Activated naive CD4-positive, alpha-beta T cell treated with anti-CD3 and anti-CD28 coated beads, Interleukin-2, amount 50 U/mL, for 72 hours (primary cell): ENCODE results near the gene MYB. TPM values are rescaled to one million over a fixed set of nuclear protein-coding genes. Genes with fewer than 3 reads are reported as not detected.

Experiments used
- ATAC-seq, 2 donors: fragments of 150-1000 bp; cut with Tn5 transposase; 2 replicates each; pipeline ENCODE4 v1.10.0; 2021; ENCODE audit warnings: mild to moderate bottlenecking in 2 of 2, moderate library complexity in 2 of 2
- DNase-seq, 2 donors: peaks; one replicate each; pipeline ENCODE4 v3.0.0; 2021 to 2022; ENCODE audit warnings: low spot score in 2 of 2
- H3K27ac Mint-ChIP-seq, 2 donors: one replicate each; pipeline ENCODE4 v1.8.0; 2022; ENCODE audit warnings: mild to moderate bottlenecking in 2 of 2, mixed read lengths in 2 of 2
- H3K36me3 Mint-ChIP-seq, 2 donors: one replicate each; pipeline ENCODE4 v1.8.0; 2022; ENCODE audit warnings: mixed read lengths in 2 of 2
- H3K9me3 Mint-ChIP-seq, 2 donors: one replicate each; pipeline ENCODE4 v1.8.0; 2022; ENCODE audit warnings: mixed read lengths in 2 of 2
- total RNA-seq, 2 donors: library from RNA; stranded (reverse); gene quantifications; one replicate each; pipeline ENCODE4 v1.2.3, GENCODE V29; 2022

Gene MYB
- total RNA-seq, 2 donors from 2014 or later, result 23.8 to 54.9 TPM

- Mint-ChIP-seq H3K9me3 (peaks cover 0 to 6% of the 10 kb centered on the region in 2 donors), H3K27ac (no peak overlapping the region), H3K36me3 (peaks cover 10 to 16% of the 10 kb centered on the region in 2 donors)
- DNase-seq (no peak), ATAC-seq (peak in 1 of 2 donors; percentile 25)
Observed at GRCh38 chr6:135222623-135223022, 41.5 kb downstream of the MYB start.

- ATAC-seq (peak in 1 of 2 donors; percentile 43), DNase-seq (no peak)
- H3K9me3 Mint-ChIP-seq, result peaks cover 0 to 6% of the 10 kb centered on the region in 2 donors
- H3K36me3 Mint-ChIP-seq, result peaks cover 2 to 11% of the 10 kb centered on the region in 2 donors
- H3K27ac Mint-ChIP-seq, result peak overlapping the region; percentile 58 to 86
Observed at GRCh38 chr6:135224037-135224647, 43.0 kb downstream of the MYB start.

- H3K9me3 Mint-ChIP-seq, result peaks cover 0 to 6% of the 10 kb centered on the region in 2 donors
- no peak overlapping the region for H3K27ac Mint-ChIP-seq
- ATAC-seq (no peak), DNase-seq (no peak)
- peaks cover 0 to 9% of the 10 kb centered on the region in 2 donors for H3K36me3 Mint-ChIP-seq
Observed at GRCh38 chr6:135225911-135226310, 44.8 kb downstream of the MYB start.

GRCh38 chr6:135226537-135226936 lies 45.4 kb downstream of the MYB start:
- DNase-seq (no peak), ATAC-seq (peak in 1 of 2 donors; percentile 13)
- Mint-ChIP-seq H3K36me3 (peaks cover 0 to 9% of the 10 kb centered on the region in 2 donors), H3K27ac (no peak overlapping the region), H3K9me3 (peaks cover 0 to 6% of the 10 kb centered on the region in 2 donors)

GRCh38 chr6:135227349-135227748 lies 46.2 kb downstream of the MYB start:
- Mint-ChIP-seq H3K27ac (no peak overlapping the region), H3K36me3 (peaks cover 0 to 9% of the 10 kb centered on the region in 2 donors), H3K9me3 (peaks cover 0 to 6% of the 10 kb centered on the region in 2 donors)
- ATAC-seq, result no peak
- no peak for DNase-seq

- peaks cover 0 to 9% of the 10 kb centered on the region in 2 donors for H3K36me3 Mint-ChIP-seq
- peaks cover 0 to 6% of the 10 kb centered on the region in 2 donors for H3K9me3 Mint-ChIP-seq
- no peak overlapping the region for H3K27ac Mint-ChIP-seq
- ATAC-seq, result no peak
- no peak for DNase-seq
Observed at GRCh38 chr6:135227758-135228157, 46.6 kb downstream of the MYB start.

GRCh38 chr6:135228486-135228885 lies 47.4 kb downstream of the MYB start:
- ATAC-seq (no peak), DNase-seq (no peak)
- H3K36me3 Mint-ChIP-seq, result peaks cover 0 to 6% of the 10 kb centered on the region in 2 donors
- no peak overlapping the region for H3K27ac Mint-ChIP-seq
- H3K9me3 Mint-ChIP-seq, result peaks cover 0 to 3% of the 10 kb centered on the region in 2 donors

- H3K9me3 Mint-ChIP-seq, result no peaks in the 10 kb centered on the region
- no peak for ATAC-seq
- no peak overlapping the region for H3K27ac Mint-ChIP-seq
- no peaks in the 10 kb centered on the region for H3K36me3 Mint-ChIP-seq
- DNase-seq, result no peak
Observed at GRCh38 chr6:135229996-135230395, 48.9 kb downstream of the MYB start.

- ATAC-seq, result no peak
Observed at GRCh38 chr6:135230711-135231468, 49.8 kb downstream of the MYB start.

GRCh38 chr6:135231469-135231844 lies 50.3 kb downstream of the MYB start:
- Mint-ChIP-seq H3K9me3 (no peaks in the 10 kb centered on the region), H3K36me3 (no peaks in the 10 kb centered on the region), H3K27ac (peak overlapping the region; percentile 44 to 53)
- peak; percentile 84 to 88 for ATAC-seq
- peak in 1 of 2 donors; percentile 26 for DNase-seq

More at GRCh38 chr6:135230711-135231468, 49.8 kb downstream of the MYB start:
- H3K27ac Mint-ChIP-seq, result peak overlapping the region; percentile 44 to 53
- H3K36me3 Mint-ChIP-seq, result no peaks in the 10 kb centered on the region
- H3K9me3 Mint-ChIP-seq, result no peaks in the 10 kb centered on the region
- DNase-seq, result no peak

GRCh38 chr6:135233686-135234491 lies 52.8 kb downstream of the MYB start:
- Mint-ChIP-seq H3K27ac (no peak overlapping the region), H3K9me3 (no peaks in the 10 kb centered on the region), H3K36me3 (no peaks in the 10 kb centered on the region)
- ATAC-seq, result peak in 1 of 2 donors; percentile 38
- no peak for DNase-seq

- Mint-ChIP-seq H3K27ac (no peak overlapping the region), H3K9me3 (no peaks in the 10 kb centered on the region), H3K36me3 (no peaks in the 10 kb centered on the region)
- DNase-seq (no peak), ATAC-seq (no peak)
Observed at GRCh38 chr6:135234492-135234780, 53.3 kb downstream of the MYB start.

- H3K27ac Mint-ChIP-seq, result no peak overlapping the region
- H3K9me3 Mint-ChIP-seq, result no peaks in the 10 kb centered on the region
- no peak for DNase-seq
- no peaks in the 10 kb centered on the region for H3K36me3 Mint-ChIP-seq
- ATAC-seq, result no peak
Observed at GRCh38 chr6:135235716-135236115, 54.6 kb downstream of the MYB start.

GRCh38 chr6:135236319-135236718 lies 55.2 kb downstream of the MYB start:
- ATAC-seq (no peak), DNase-seq (no peak)
- H3K9me3 Mint-ChIP-seq, result no peaks in the 10 kb centered on the region
- H3K36me3 Mint-ChIP-seq, result no peaks in the 10 kb centered on the region
- no peak overlapping the region for H3K27ac Mint-ChIP-seq

- DNase-seq (no peak), ATAC-seq (no peak)
- no peaks in the 10 kb centered on the region for H3K36me3 Mint-ChIP-seq
- H3K9me3 Mint-ChIP-seq, result no peaks in the 10 kb centered on the region
- no peak overlapping the region for H3K27ac Mint-ChIP-seq
Observed at GRCh38 chr6:135236732-135237131, 55.6 kb downstream of the MYB start.

GRCh38 chr6:135240711-135241110 lies 59.6 kb downstream of the MYB start:
- Mint-ChIP-seq H3K36me3 (no peaks in the 10 kb centered on the region), H3K27ac (no peak overlapping the region)

More at GRCh38 chr6:135240711-135241110, 59.6 kb downstream of the MYB start:
- ATAC-seq (no peak), DNase-seq (no peak)
- H3K9me3 Mint-ChIP-seq, result no peaks in the 10 kb centered on the region
